Hair follicular keratinocyte (primary cell): ENCODE data around the gene LRRC23. TPM values are rescaled to one million over a fixed set of nuclear protein-coding genes. Genes with fewer than 3 reads are reported as not detected.

Source experiments
- total RNA-seq: library from RNA; depleted of rRNA; stranded (reverse); fragments of >200 nt; gene quantifications from 2 replicates; pipeline ENCODE4 v1.2.3, GENCODE V29; 2015

Gene LRRC23
- total RNA-seq: 4.1 and 6.2 TPM in 2 replicates

GRCh38 chr12:6904280-6905276 is at the start of gene LRRC23:
TSS of gene LRRC23 (plus strand) at chr12:6904822. CDS start at chr12:6905634, 812 bp downstream.

GRCh38 chr12:6867413-6868210 is 37.0 kb upstream of the LRRC23 start, which contains the start of gene TPI1:
TSS of gene TPI1 (plus strand) at chr12:6867531. CDS start at chr12:6867567, 36 bp downstream.

GRCh38 chr12:6873094-6874014 is 31.3 kb upstream of the LRRC23 start, which contains the start of gene SPSB2:
TSS of gene SPSB2 (minus strand) at chr12:6873303. CDS start at chr12:6872901, 402 bp downstream.

GRCh38 chr12:6914246-6914946 is 9.8 kb downstream of the LRRC23 start, which contains the start of gene ENO2:
TSS of gene ENO2 (plus strand) at chr12:6914580. CDS start at chr12:6915833, 1,253 bp downstream.

GRCh38 chr12:6927379-6928021 is 22.9 kb downstream of the LRRC23 start, which contains the start of gene ATN1:
TSS of gene ATN1 (plus strand) at chr12:6927959. CDS start at chr12:6934002, 6,043 bp downstream.

GRCh38 chr12:6943722-6944380 is 39.2 kb downstream of the LRRC23 start, which contains the start of the genes C12orf57 and RNU7-1:
TSS of gene C12orf57 (plus strand) at chr12:6944022. CDS start at chr12:6944122, 100 bp downstream.
TSS of gene RNU7-1 (plus strand) at chr12:6943816.

GRCh38 chr12:6950811-6951540 is 46.4 kb downstream of the LRRC23 start, which contains the start of gene PTPN6:
TSS of gene PTPN6 (plus strand) at chr12:6951356. CDS start at chr12:6951513, 157 bp downstream.

Other genes starting within 250 kb of the LRRC23 start
- 12.8 and 22.3 TPM in 2 replicates for gene ING4, start 241.7 kb upstream of the LRRC23 start, total RNA-seq
- gene ZNF384, start 215.4 kb upstream of the LRRC23 start, total RNA-seq: 11.6 and 14.3 TPM in 2 replicates
- not detected in 2 replicates for gene PIANP, start 204.0 kb upstream of the LRRC23 start, total RNA-seq
- 78.2 and 94.5 TPM in 2 replicates for gene COPS7A, start 180.8 kb upstream of the LRRC23 start, total RNA-seq
- 359 and 402 TPM in 2 replicates for gene MLF2, start 151.7 kb upstream of the LRRC23 start, total RNA-seq
- gene PTMS, start 138.5 kb upstream of the LRRC23 start, total RNA-seq: 102 and 124 TPM in 2 replicates
- 0.08 TPM in 1 of 2 replicates, not detected in the other for gene LAG3, start 132.3 kb upstream of the LRRC23 start, total RNA-seq
- gene CD4, start 115.3 kb upstream of the LRRC23 start, total RNA-seq: not detected in 2 replicates
- gene GPR162, start 83.0 kb upstream of the LRRC23 start, total RNA-seq: not detected in 2 replicates
- 10.6 and 15.9 TPM in 2 replicates for gene P3H3, start 76.4 kb upstream of the LRRC23 start, total RNA-seq
- 0.47 and 0.49 TPM in 2 replicates for gene GNB3, start 63.9 kb upstream of the LRRC23 start, total RNA-seq
- 16.6 and 52.9 TPM in 2 replicates for gene CDCA3, start 53.5 kb upstream of the LRRC23 start, total RNA-seq
- 62.9 and 69.8 TPM in 2 replicates for gene USP5, start 52.7 kb upstream of the LRRC23 start, total RNA-seq
- gene TPI1, start 37.3 kb upstream of the LRRC23 start, total RNA-seq: 989 and 1,326 TPM in 2 replicates
- 12.8 and 13.2 TPM in 2 replicates for gene SPSB2, start 31.5 kb upstream of the LRRC23 start, total RNA-seq
- 0.68 and 2.1 TPM in 2 replicates for gene ENO2, start 9.8 kb downstream of the LRRC23 start, total RNA-seq
- gene ATN1, start 23.1 kb downstream of the LRRC23 start, total RNA-seq: 8.4 and 17.5 TPM in 2 replicates
- gene RNU7-1, start 39.0 kb downstream of the LRRC23 start, total RNA-seq: not detected in 2 replicates
- gene C12orf57, start 39.2 kb downstream of the LRRC23 start, total RNA-seq: 146 and 147 TPM in 2 replicates
- 20.9 and 24.3 TPM in 2 replicates for gene PTPN6, start 46.5 kb downstream of the LRRC23 start, total RNA-seq
- gene PHB2, start 65.8 kb downstream of the LRRC23 start, total RNA-seq: 300 and 356 TPM in 2 replicates
- gene EMG1, start 66.1 kb downstream of the LRRC23 start, total RNA-seq: 87.1 and 114 TPM in 2 replicates
- 17.3 and 32.2 TPM in 2 replicates for gene LPCAT3, start 113.7 kb downstream of the LRRC23 start, total RNA-seq
- gene C1S, start 155.9 kb downstream of the LRRC23 start, total RNA-seq: 1.9 and 6.0 TPM in 2 replicates
- 11.9 and 12.6 TPM in 2 replicates for gene C1R, start 187.6 kb downstream of the LRRC23 start, total RNA-seq
- 19.4 and 29.4 TPM in 2 replicates for gene C1RL, start 204.4 kb downstream of the LRRC23 start, total RNA-seq
- not detected in 2 replicates for gene RBP5, start 224.1 kb downstream of the LRRC23 start, total RNA-seq
- gene CLSTN3, start 225.5 kb downstream of the LRRC23 start, total RNA-seq: 6.4 and 17.6 TPM in 2 replicates